ENCODE results near the gene TRMT2A.
"Not testable (repeated sequence)": the region's sequence is repeated elsewhere in the genome, so short reads cannot be mapped to it uniquely, and the experiment has no call there.

The TRMT2A gene, protein sequence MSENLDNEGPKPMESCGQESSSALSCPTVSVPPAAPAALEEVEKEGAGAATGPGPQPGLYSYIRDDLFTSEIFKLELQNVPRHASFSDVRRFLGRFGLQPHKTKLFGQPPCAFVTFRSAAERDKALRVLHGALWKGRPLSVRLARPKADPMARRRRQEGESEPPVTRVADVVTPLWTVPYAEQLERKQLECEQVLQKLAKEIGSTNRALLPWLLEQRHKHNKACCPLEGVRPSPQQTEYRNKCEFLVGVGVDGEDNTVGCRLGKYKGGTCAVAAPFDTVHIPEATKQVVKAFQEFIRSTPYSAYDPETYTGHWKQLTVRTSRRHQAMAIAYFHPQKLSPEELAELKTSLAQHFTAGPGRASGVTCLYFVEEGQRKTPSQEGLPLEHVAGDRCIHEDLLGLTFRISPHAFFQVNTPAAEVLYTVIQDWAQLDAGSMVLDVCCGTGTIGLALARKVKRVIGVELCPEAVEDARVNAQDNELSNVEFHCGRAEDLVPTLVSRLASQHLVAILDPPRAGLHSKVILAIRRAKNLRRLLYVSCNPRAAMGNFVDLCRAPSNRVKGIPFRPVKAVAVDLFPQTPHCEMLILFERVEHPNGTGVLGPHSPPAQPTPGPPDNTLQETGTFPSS

DNA sequence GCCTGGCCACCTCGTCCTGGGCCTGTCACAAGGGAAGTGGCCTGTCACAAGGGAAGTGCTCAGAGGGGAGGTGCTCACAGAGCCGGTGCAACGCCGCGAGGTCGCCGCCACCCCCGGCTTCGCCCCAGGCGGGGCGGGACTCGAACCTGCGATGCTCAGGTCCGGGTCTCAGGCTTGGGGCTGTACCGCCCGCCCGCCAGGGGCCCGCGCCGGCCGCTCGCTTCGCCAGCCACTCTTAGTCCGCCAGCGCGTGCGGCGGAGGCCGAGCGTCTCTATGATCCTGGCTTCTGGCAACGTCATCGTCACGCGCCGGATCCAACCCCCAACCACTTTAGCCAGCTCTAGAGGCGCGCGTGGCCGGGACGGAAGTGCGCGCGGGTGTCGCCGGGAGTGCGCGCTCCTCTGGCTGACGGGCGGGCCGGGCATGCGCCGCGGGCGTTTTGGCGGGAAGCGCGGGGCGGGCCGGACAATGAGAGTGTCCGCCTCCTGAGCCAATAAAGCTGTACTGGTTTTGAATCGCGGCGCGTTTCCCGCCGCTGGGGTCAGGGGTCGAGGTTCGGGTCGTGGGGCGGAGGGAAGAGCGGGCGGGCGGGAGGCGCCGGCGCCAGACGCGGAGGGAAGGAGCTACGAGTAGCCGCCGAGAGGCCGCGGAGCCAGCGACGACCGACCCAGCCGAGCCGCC, at the start of gene TRMT2A:
TRMT2A (minus strand) TSS at position 276 of the 682 bp plus-strand sequence. CDS start 320 bp downstream, outside the sequence.
- peaks cover 18% of the 10 kb centered on the region for H3K4me1 Mint-ChIP-seq
- peaks cover 7% of the 10 kb centered on the region for H3K36me3 Mint-ChIP-seq
- H3K27me3 Mint-ChIP-seq = no peaks in the 10 kb centered on the region
- peak within 1 kb of the TSS; percentile 95 for H3K4me3 Mint-ChIP-seq
- H3K27ac Mint-ChIP-seq = peak within 1 kb of the TSS; percentile 95
- H3K9me3 Mint-ChIP-seq = no peaks in the 10 kb centered on the region
- DNase-seq (ENCODE audit: low spot score in 2 of 2) = peak; percentile 96
- peak; percentile 83 for ATAC-seq (ENCODE audit: low read depth)

DNA sequence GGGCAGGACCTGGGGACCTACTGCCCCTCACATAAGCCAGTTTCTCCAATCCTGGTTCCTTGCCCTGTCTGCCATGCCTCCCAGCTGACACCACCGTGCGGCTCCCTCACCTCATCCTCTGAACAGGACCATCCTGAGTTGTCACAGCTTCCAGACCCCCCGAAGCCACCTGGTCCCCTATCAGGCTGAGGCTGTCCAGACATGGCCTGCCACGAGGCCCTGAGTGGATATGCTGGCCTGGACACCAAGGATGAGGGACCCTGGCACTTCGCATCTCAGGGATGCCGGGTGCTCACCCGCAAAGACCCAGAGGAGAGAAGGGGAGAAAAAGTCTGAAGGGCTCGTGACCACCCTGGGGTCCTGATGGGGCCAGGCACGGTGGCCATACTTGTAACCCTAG, 49.7 kb upstream of the TRMT2A start:
- Mint-ChIP-seq H3K4me3 (no peak overlapping the region), H3K27me3 (peaks cover 2% of the 10 kb centered on the region), H3K9me3 (peaks cover 7% of the 10 kb centered on the region), H3K27ac (no peak overlapping the region), H3K36me3 (no peaks in the 10 kb centered on the region), H3K4me1 (peaks cover 6% of the 10 kb centered on the region)
- DNase-seq (ENCODE audit: low spot score in 2 of 2) (no peak), ATAC-seq (ENCODE audit: low read depth) (no peak)

DNA sequence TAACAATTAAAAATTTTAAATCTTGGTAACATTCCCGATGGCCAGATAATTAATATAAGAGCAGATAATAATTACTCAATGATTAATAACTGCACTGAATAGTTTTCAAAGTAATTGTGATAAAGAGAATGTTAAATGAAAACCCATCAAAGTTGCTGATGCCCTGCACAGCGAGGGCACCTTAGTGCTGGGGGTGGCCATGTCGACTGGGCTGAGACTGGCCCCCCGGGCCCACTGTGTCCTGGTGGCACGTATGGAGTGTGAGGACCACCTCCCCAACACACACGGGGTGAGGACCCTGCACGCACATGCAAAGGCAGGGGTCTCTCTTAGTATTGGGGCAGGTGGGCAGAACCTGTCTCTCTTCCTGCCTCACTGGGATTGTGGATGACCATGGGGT, 48.9 kb upstream of the TRMT2A start:
- Mint-ChIP-seq H3K4me3 (no peak overlapping the region), H3K9me3 (peaks cover 7% of the 10 kb centered on the region), H3K36me3 (no peaks in the 10 kb centered on the region), H3K4me1 (peaks cover 6% of the 10 kb centered on the region), H3K27ac (no peak overlapping the region), H3K27me3 (peaks cover 2% of the 10 kb centered on the region)
- ATAC-seq (ENCODE audit: low read depth) (no peak), DNase-seq (ENCODE audit: low spot score in 2 of 2) (no peak)

DNA sequence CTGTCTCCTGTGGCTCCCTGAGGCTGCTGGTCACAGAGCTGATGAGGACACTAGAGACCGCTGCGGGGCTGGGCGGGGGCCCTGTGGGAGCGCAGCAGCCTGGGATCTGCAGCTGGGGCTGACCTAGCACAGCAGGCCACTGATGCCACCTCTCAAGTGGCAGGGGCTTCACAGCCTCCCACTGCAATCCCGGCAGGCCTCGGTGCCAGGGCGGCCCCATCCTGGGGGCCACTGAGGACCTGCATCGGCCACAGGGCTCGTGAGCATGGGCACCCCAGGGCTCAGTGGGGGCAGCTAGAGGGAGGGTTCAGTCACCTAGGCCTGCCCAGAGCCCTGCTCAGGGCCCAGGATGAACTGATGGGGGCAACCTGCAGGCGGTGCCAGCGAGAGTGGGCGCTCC, 48.4 kb upstream of the TRMT2A start:
- Mint-ChIP-seq H3K9me3 (peaks cover 7% of the 10 kb centered on the region), H3K36me3 (no peaks in the 10 kb centered on the region), H3K4me3 (no peak overlapping the region), H3K27ac (no peak overlapping the region), H3K4me1 (peaks cover 6% of the 10 kb centered on the region), H3K27me3 (peaks cover 1% of the 10 kb centered on the region)
- ATAC-seq (ENCODE audit: low read depth) (no peak), DNase-seq (ENCODE audit: low spot score in 2 of 2) (no peak)

DNA sequence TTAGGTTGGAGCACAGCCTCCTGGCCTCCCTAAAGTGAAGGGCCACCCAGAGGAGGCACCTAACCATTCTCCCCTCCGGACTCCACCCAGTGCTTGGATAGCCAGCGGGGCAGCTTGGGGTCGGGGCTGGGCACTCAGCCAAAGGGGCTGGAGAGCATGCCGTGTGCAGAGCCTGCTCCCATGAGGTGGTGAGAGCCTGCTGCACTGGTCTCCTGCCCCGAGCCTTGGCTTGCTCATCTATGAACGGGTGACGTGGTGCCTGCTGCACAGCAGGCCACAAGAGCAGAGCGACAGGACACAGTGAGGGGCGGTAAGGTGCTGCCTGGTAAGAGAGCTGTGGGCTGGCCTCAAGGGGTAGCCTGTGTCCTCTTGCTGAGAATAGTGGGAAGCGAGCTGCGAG, 47.8 kb upstream of the TRMT2A start:
- no peak for DNase-seq (ENCODE audit: low spot score in 2 of 2)
- peaks cover 7% of the 10 kb centered on the region for H3K9me3 Mint-ChIP-seq
- no peak overlapping the region for H3K4me3 Mint-ChIP-seq
- no peaks in the 10 kb centered on the region for H3K27me3 Mint-ChIP-seq
- no peaks in the 10 kb centered on the region for H3K36me3 Mint-ChIP-seq
- ATAC-seq (ENCODE audit: low read depth) = no peak
- peaks cover 6% of the 10 kb centered on the region for H3K4me1 Mint-ChIP-seq
- no peak overlapping the region for H3K27ac Mint-ChIP-seq

DNA sequence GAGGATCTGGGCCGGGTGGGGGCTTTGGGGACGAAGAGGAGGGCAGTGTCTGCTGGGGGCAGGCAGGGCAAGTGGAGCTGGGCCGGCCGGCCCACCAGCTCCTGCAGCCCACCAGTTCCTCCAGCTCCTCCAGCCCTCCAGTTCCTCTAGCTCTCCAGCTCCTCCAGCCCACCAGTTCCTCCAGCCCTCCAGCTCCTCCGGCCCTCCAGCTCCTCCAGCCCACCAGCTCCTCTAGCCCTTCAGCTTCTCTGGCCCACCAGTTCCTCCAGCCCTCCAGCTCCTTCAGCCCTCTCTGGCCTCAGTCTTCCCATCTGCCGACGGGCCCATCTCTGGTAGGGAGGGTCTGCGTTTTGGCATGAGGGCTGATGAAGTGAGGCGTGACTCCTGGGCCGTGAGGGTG, 43.0 kb upstream of the TRMT2A start:
- Mint-ChIP-seq H3K36me3 (no peaks in the 10 kb centered on the region), H3K4me1 (peaks cover 8% of the 10 kb centered on the region), H3K27me3 (peaks cover 8% of the 10 kb centered on the region), H3K27ac (no peak overlapping the region), H3K4me3 (no peak overlapping the region), H3K9me3 (peaks cover 7% of the 10 kb centered on the region)
- DNase-seq (ENCODE audit: low spot score in 2 of 2) (no peak), ATAC-seq (ENCODE audit: low read depth) (no peak)

DNA sequence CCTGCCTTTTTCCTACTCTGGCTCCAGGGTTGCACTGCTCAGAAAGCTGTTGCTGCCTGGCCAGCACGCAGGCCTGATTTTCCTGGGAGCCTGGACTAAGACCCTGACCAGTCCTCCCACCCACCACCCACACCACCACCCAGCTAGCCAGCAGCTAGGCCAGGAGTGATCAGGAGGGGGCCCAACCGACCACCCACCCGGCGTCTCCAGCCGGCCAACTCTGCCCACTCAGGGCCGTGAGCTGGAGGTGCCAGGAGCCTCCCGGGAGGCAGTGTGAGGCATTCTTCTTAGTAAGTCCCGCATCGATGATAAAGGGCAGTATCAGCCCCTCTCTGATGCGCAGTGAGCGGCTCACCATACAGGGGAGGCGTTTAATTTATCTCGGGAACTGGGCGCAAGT, 42.5 kb upstream of the TRMT2A start:
- H3K4me1 Mint-ChIP-seq; H3K36me3 Mint-ChIP-seq; H3K27me3 Mint-ChIP-seq; H3K27ac Mint-ChIP-seq; H3K9me3 Mint-ChIP-seq; H3K4me3 Mint-ChIP-seq; ATAC-seq (ENCODE audit: low read depth); DNase-seq (ENCODE audit: low spot score in 2 of 2): not testable (repeated sequence)

DNA sequence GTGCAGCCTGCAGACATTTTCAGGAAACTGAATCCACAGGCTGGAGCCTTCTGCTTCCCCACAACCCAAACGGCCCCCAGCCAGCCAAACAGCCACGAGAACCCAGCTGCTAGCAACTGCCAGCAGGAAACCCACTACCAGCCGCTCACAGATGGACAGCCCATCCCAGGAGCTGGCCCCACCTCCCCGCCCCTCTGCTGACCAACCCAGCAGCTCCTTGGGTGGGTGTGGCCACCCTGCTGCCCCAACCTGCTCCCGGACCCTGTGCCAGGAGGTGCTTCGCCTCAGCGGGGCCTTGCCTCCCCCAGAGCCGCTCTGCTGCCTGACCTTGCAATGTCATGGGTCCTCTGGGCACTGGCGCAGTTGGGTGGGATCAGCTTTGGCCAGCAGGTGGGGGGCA, 42.0 kb upstream of the TRMT2A start:
- Mint-ChIP-seq H3K27me3 (peaks cover 8% of the 10 kb centered on the region), H3K36me3 (no peaks in the 10 kb centered on the region), H3K9me3 (peaks cover 4% of the 10 kb centered on the region), H3K27ac (no peak overlapping the region), H3K4me3 (no peak overlapping the region), H3K4me1 (peaks cover 4% of the 10 kb centered on the region)
- no peak for DNase-seq (ENCODE audit: low spot score in 2 of 2)
- no peak for ATAC-seq (ENCODE audit: low read depth)

DNA sequence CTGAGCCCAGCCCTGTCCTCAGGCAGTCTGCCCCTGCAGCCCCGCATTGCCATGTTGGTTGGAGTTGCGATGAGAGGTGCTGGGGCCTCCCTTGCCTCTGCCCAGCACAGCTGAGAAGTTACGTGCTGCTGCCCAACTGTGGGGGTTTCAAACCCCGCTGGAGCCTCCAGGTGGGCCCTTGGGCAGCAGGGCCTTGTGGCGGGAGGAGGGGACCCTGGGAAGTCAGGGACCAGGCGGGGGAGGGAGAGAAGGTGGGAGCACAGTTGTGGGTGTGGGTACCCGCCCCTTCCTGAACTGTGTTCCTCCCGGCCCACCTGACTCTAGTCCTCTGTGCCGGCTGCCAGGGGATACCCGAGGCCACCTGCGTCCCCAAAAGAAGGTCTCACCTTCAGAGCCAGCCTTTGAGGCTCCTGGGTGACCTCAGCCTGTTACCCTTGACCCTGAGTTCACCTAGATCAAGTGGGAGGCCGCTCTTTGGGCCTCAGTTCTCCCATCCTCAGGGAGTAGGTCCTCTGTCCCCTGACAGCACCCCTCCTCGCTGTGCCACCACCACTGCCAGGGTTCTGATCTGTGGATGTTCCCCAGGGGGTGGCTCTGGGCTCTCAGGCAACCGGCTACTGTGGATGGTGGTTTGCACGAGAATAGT, 41.5 kb upstream of the TRMT2A start:
- Mint-ChIP-seq H3K27ac (no peak overlapping the region), H3K36me3 (no peaks in the 10 kb centered on the region), H3K4me3 (no peak overlapping the region), H3K4me1 (peaks cover 3% of the 10 kb centered on the region), H3K9me3 (peaks cover 3% of the 10 kb centered on the region), H3K27me3 (peaks cover 8% of the 10 kb centered on the region)
- no peak for DNase-seq (ENCODE audit: low spot score in 2 of 2)
- no peak for ATAC-seq (ENCODE audit: low read depth)

DNA sequence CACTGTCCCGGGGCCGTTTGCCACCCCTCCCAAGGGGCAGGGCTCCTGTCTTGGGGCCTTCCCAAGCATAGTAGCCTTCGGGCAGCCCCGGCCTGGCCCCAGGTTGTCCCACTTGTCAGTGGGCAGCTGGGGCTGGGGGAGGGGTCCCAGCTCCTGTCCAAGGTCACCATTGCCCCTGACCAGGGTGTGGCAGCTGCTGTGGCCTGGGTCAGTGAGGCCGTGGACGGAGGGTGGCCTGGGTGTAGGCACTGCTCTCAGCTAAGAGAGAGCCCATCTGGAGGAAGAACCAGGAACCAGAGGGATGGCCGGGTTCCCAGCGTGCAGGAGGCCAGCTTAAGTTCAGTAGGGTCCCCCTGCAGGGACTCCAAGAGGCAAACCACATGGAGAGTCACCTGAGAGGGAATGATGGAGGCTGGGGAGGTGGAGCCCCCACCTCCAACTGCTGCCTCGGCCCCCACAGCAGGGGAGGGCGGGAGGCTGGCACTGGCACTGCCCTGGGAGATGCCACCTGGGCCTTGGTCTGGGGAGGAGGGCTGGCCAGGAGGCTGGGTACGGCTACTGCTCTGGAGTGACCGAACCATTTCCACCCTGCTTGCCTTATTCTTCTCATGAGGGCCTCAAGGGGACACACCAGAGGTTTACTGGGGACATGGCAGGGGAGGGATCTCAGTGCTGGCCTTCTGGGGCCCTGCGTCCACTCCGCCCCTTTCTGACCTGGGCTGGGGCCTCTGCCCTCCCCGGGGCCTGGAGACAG, 40.6 kb upstream of the TRMT2A start:
- Mint-ChIP-seq H3K27ac (no peak overlapping the region), H3K4me3 (no peak overlapping the region), H3K27me3 (peaks cover 8% of the 10 kb centered on the region), H3K36me3 (no peaks in the 10 kb centered on the region), H3K4me1 (peaks cover 3% of the 10 kb centered on the region), H3K9me3 (peaks cover 3% of the 10 kb centered on the region)
- ATAC-seq (ENCODE audit: low read depth) (no peak), DNase-seq (ENCODE audit: low spot score in 2 of 2) (no peak)

DNA sequence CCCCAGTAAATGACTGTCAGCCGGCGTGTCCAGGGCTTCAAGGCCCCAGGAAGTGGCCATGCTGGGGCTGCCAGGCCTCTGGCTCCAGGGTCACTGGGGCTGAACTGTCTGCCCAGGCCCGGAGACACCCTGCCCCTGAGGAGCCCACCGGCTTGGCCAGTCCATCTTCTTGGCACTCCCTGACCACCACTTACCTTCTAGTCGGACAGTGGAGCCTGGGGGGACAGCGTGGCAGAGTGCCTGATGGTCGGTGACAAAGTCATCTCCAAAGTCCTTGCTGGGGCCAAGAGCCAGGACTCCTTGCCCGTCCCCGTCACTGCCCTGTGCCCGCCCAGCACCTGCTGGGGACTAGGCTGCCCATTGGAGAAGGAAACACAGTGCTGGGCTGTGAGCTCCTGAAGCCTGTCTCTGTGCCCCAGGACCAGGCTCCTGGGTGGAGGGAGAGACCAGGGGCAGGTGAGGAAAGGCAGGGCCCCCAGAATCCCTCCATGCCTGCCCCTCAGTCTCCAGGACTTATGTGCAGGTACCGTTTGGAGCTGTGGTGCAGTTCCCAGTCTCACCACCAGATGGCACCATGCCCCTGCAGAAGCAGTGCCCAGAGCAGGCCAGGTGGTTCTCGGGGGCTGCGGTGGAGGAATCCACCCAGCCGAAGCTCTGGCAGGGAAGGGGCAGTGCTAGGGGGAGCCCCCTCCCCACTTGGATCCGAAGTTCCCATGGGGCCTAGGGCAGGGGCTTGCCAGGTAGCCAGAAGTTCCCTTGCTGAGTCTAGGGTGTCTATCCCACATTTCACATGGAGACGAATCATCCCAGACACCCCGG, 39.8 kb upstream of the TRMT2A start:
- Mint-ChIP-seq H3K9me3 (no peaks in the 10 kb centered on the region), H3K4me1 (peaks cover 3% of the 10 kb centered on the region), H3K27ac (no peak overlapping the region), H3K4me3 (no peak overlapping the region), H3K27me3 (peaks cover 8% of the 10 kb centered on the region), H3K36me3 (no peaks in the 10 kb centered on the region)
- DNase-seq (ENCODE audit: low spot score in 2 of 2) (peak; percentile 89 to 97), ATAC-seq (ENCODE audit: low read depth) (peak; percentile 90)

DNA sequence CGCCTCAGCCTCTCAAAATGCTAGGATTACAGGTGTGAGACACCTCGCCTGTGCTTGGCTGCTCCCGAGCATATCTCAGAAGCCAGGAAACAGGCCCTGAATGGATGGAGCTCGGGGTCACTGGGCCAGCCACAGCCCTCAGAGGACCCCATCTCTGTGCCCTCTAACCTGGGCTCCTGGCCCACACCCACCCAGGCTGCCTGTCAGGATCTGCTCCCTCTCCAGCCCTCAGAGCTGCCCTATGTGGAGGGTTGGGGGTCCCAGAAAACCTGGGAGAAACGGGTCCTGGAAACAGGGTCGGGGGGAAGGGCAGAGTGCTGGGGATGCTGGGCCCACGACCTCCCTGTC, 39.0 kb upstream of the TRMT2A start:
- no peak for DNase-seq (ENCODE audit: low spot score in 2 of 2)
- Mint-ChIP-seq H3K27ac (no peak overlapping the region), H3K4me3 (no peak overlapping the region), H3K4me1 (peaks cover 3% of the 10 kb centered on the region), H3K36me3 (no peaks in the 10 kb centered on the region), H3K27me3 (peaks cover 8% of the 10 kb centered on the region), H3K9me3 (no peaks in the 10 kb centered on the region)
- no peak for ATAC-seq (ENCODE audit: low read depth)

All from memory B cell (primary cell).